ENCODE data around the gene PIAS1.
"Not testable (repeated sequence)": the region's sequence is repeated elsewhere in the genome, so short reads cannot be mapped to it uniquely, and the experiment has no call there.

GRCh38 chr15:68225442-68225841 lies 171.3 kb downstream of the PIAS1 start:
- TF ChIP-seq, protein P1, sequence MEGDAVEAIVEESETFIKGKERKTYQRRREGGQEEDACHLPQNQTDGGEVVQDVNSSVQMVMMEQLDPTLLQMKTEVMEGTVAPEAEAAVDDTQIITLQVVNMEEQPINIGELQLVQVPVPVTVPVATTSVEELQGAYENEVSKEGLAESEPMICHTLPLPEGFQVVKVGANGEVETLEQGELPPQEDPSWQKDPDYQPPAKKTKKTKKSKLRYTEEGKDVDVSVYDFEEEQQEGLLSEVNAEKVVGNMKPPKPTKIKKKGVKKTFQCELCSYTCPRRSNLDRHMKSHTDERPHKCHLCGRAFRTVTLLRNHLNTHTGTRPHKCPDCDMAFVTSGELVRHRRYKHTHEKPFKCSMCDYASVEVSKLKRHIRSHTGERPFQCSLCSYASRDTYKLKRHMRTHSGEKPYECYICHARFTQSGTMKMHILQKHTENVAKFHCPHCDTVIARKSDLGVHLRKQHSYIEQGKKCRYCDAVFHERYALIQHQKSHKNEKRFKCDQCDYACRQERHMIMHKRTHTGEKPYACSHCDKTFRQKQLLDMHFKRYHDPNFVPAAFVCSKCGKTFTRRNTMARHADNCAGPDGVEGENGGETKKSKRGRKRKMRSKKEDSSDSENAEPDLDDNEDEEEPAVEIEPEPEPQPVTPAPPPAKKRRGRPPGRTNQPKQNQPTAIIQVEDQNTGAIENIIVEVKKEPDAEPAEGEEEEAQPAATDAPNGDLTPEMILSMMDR (conservative IDR thresholded peaks at IDR 0.05 in 1 of 2, IDR thresholded peaks at IDR 0.05 in 1 of 2; ENCODE audit: extremely low read depth in 1 of 2, insufficient read depth in 1 of 2, low read depth in 1 of 2, low read length in 2 of 2) = not testable (repeated sequence)
- not testable (repeated sequence) for TF ChIP-seq EZH2 (IDR thresholded peaks at IDR 0.05; ENCODE audit: borderline replicate concordance, low read length)
